Caco-2 (cell line): Measurements from ENCODE around the gene PHACTR1. TPM values are rescaled to one million over a fixed set of nuclear protein-coding genes. Genes with fewer than 3 reads are reported as not detected.

ENCODE experiments used
- BruUV-seq: library from RNA; stranded (reverse); fragments of 400-500 nt; replicated peaks from 2 replicates; lab custom pipeline; 2021; lab: Mats Ljungman, UMichigan
- CTCF ChIA-PET: fragments of 300-600 bp; sonication (Branson Sonifier 250); formaldehyde crosslinking; loops from one replicate; lab custom pipeline; 2022; ENCODE audit warnings: antibody characterized with exemption; lab: Charles Lee
- POLR2A ChIA-PET: fragments of 300-600 bp; sonication (Branson Sonifier 250); formaldehyde crosslinking; loops from one replicate; lab custom pipeline; 2022; ENCODE audit warnings: antibody characterized with exemption; lab: Charles Lee
- DNase-seq, 2 experiments: peaks; one replicate each; pipeline versions ENCODE4 v3.0.0 to v3.0.0-alpha.2; 2020 to 2022
- H3K27me3 ChIP-seq: replicated peaks from 2 replicates; pipeline ENCODE4 v1.6.0; 2011; ENCODE audit warnings: low read length; ENCODE audit not compliant: control insufficient read depth, insufficient read depth
- H3K36me3 ChIP-seq: 2 replicates; pipeline ENCODE4 v1.5.1; 2011; ENCODE audit warnings: low read length; ENCODE audit not compliant: control insufficient read depth, insufficient read depth
- H3K4me1 ChIP-seq: fragments of 250-450 bp; sonication (Bioruptor Pico); 2 replicates; pipeline ENCODE4 v1.5.1; 2020; ENCODE audit warnings: mild to moderate bottlenecking
- H3K4me3 ChIP-seq: 2 replicates; pipeline ENCODE4 v1.5.1; 2011; ENCODE audit warnings: low read depth, mild to moderate bottlenecking, control low read depth, low read length
- H3K9me3 ChIP-seq: fragments of 250-450 bp; sonication (Bioruptor Pico); 2 replicates; pipeline ENCODE4 v1.5.1; 2020; ENCODE audit warnings: mild to moderate bottlenecking, moderate library complexity
- H3K27ac Mint-ChIP-seq: one replicate; pipeline ENCODE4 v1.8.0; 2022; ENCODE audit warnings: mixed read lengths; ENCODE audit not compliant: unreplicated experiment
- H3K27me3 Mint-ChIP-seq: one replicate; pipeline ENCODE4 v1.8.0; 2022; ENCODE audit warnings: mixed read lengths; ENCODE audit not compliant: insufficient read depth, unreplicated experiment
- H3K36me3 Mint-ChIP-seq: one replicate; pipeline ENCODE4 v1.8.0; 2022; ENCODE audit warnings: mild to moderate bottlenecking, mixed read lengths; ENCODE audit not compliant: insufficient read depth, unreplicated experiment
- H3K4me1 Mint-ChIP-seq: one replicate; pipeline ENCODE4 v1.8.0; 2022; ENCODE audit warnings: low read depth, mixed read lengths; ENCODE audit not compliant: unreplicated experiment
- H3K4me3 Mint-ChIP-seq: one replicate; pipeline ENCODE4 v1.8.0; 2022; ENCODE audit warnings: mild to moderate bottlenecking, moderate library complexity, mixed read lengths; ENCODE audit not compliant: unreplicated experiment
- H3K9me3 Mint-ChIP-seq: one replicate; pipeline ENCODE4 v1.8.0; 2022; ENCODE audit warnings: mixed read lengths; ENCODE audit not compliant: unreplicated experiment
- CTCF ChIP-seq, 2 experiments: fragments of 200-600 bp in 1 of 2; IDR thresholded peaks; 1 replicate in 1 of 2; 2 replicates in 1 of 2; pipeline versions ENCODE4 v1.5.1 to v1.8.0; 2011 to 2022; ENCODE audit warnings: antibody characterized with exemption in 1 of 2, control low read depth in 1 of 2, inconsistent platforms in 1 of 2, low read depth in 1 of 2, low read length in 1 of 2, mild to moderate bottlenecking in 1 of 2, moderate library complexity in 1 of 2; ENCODE audit not compliant: insufficient read depth in 1 of 2, severe bottlenecking in 1 of 2, unreplicated experiment in 1 of 2
- intact Hi-C: fragments of 100-400 bp; cut with micrococcal nuclease; formaldehyde crosslinking; loops from one replicate; pipeline ENCODE4 v1.10.0; 2022; ENCODE audit not compliant: unreplicated experiment
- total RNA-seq: library from RNA; stranded (reverse); gene quantifications from 2 replicates; pipeline ENCODE4 v1.2.3, GENCODE V29; 2022

PHACTR1 gene
- total RNA-seq, 1 experiment from 2014 or later = 0.41 TPM

GRCh38 chr6:13147782-13148181, 431.2 kb downstream of the PHACTR1 start:
- no peaks in the 10 kb centered on the region for H3K36me3 ChIP-seq
- no TSS peak for BruUV-seq
- no peak for DNase-seq
- no peaks in the 10 kb centered on the region for H3K36me3 Mint-ChIP-seq
- no peaks in the 10 kb centered on the region for H3K4me1 Mint-ChIP-seq
- H3K4me3 ChIP-seq = no peak overlapping the region
- no peak for TF ChIP-seq CTCF (IDR thresholded peaks at IDR 0.05; ENCODE audit: insufficient read depth in 1 of 2, low read depth in 1 of 2, low read length in 1 of 2, severe bottlenecking in 1 of 2, unreplicated experiment in 1 of 2)
- no peak overlapping the region for H3K27ac Mint-ChIP-seq
- POLR2A ChIA-PET = no interaction called here
- CTCF ChIA-PET = no interaction called here
- no peaks in the 10 kb centered on the region for H3K9me3 Mint-ChIP-seq
- no peaks in the 10 kb centered on the region for H3K4me1 ChIP-seq
- intact Hi-C loops = no loop called here
- H3K9me3 ChIP-seq = no peaks in the 10 kb centered on the region
- H3K4me3 Mint-ChIP-seq = no peak overlapping the region
- no peaks in the 10 kb centered on the region for H3K27me3 ChIP-seq
- peaks cover 4% of the 10 kb centered on the region for H3K27me3 Mint-ChIP-seq

GRCh38 chr6:13152764-13153163, 436.2 kb downstream of the PHACTR1 start:
- H3K27ac Mint-ChIP-seq = no peak overlapping the region
- no peaks in the 10 kb centered on the region for H3K9me3 ChIP-seq

GRCh38 chr6:13156381-13156780, 439.8 kb downstream of the PHACTR1 start:
- no peaks in the 10 kb centered on the region for H3K36me3 Mint-ChIP-seq
- H3K9me3 Mint-ChIP-seq = no peaks in the 10 kb centered on the region
- Histone ChIP-seq H3K9me3 (no peaks in the 10 kb centered on the region), H3K36me3 (no peaks in the 10 kb centered on the region), H3K27me3 (no peaks in the 10 kb centered on the region), H3K4me1 (no peaks in the 10 kb centered on the region), H3K4me3 (no peak overlapping the region)
- ChIA-PET CTCF (interaction anchor here (0.6 kb wide), 1 partner anchor 218 kb away, joined by 9 read pairs; no protein-coding TSS in a partner anchor), POLR2A (interaction anchor here (0.6 kb wide), 1 partner anchor 404 kb away, joined by 3 read pairs; no protein-coding TSS in a partner anchor)
- H3K4me3 Mint-ChIP-seq = no peak overlapping the region
- no peak for TF ChIP-seq CTCF (IDR thresholded peaks at IDR 0.05; ENCODE audit: insufficient read depth in 1 of 2, low read depth in 1 of 2, low read length in 1 of 2, severe bottlenecking in 1 of 2, unreplicated experiment in 1 of 2)
- no TSS peak for BruUV-seq
- no peak overlapping the region for H3K27ac Mint-ChIP-seq
- DNase-seq = no peak
- intact Hi-C loops = no loop called here
- H3K27me3 Mint-ChIP-seq = peaks cover 22% of the 10 kb centered on the region
- H3K4me1 Mint-ChIP-seq = no peaks in the 10 kb centered on the region

More at GRCh38 chr6:13152764-13153163, 436.2 kb downstream of the PHACTR1 start:
- DNase-seq = no peak
- Histone ChIP-seq H3K27me3 (no peaks in the 10 kb centered on the region), H3K4me1 (no peaks in the 10 kb centered on the region), H3K36me3 (no peaks in the 10 kb centered on the region), H3K4me3 (no peak overlapping the region)
- no TSS peak for BruUV-seq
- POLR2A ChIA-PET = no interaction called here
- no peak for TF ChIP-seq CTCF (IDR thresholded peaks at IDR 0.05; ENCODE audit: insufficient read depth in 1 of 2, low read depth in 1 of 2, low read length in 1 of 2, severe bottlenecking in 1 of 2, unreplicated experiment in 1 of 2)
- Mint-ChIP-seq H3K4me1 (no peaks in the 10 kb centered on the region), H3K36me3 (no peaks in the 10 kb centered on the region), H3K9me3 (no peaks in the 10 kb centered on the region), H3K27me3 (peaks cover 17% of the 10 kb centered on the region), H3K4me3 (no peak overlapping the region)
- intact Hi-C loops = no loop called here
- CTCF ChIA-PET = no interaction called here
